SH-SY5Y (cell line): ENCODE data around the gene RAB3D.

ENCODE experiments used
- GATA2 ChIP-seq: IDR thresholded peaks from 2 replicates; pipeline ENCODE4 v1.6.1; 2011; ENCODE audit warnings: mild to moderate bottlenecking, low read depth, low read length
- GATA3 ChIP-seq: IDR thresholded peaks from 2 replicates; pipeline ENCODE4 v1.6.1; 2011; ENCODE audit warnings: low read depth, mild to moderate bottlenecking, low read length, moderate library complexity

DNA sequence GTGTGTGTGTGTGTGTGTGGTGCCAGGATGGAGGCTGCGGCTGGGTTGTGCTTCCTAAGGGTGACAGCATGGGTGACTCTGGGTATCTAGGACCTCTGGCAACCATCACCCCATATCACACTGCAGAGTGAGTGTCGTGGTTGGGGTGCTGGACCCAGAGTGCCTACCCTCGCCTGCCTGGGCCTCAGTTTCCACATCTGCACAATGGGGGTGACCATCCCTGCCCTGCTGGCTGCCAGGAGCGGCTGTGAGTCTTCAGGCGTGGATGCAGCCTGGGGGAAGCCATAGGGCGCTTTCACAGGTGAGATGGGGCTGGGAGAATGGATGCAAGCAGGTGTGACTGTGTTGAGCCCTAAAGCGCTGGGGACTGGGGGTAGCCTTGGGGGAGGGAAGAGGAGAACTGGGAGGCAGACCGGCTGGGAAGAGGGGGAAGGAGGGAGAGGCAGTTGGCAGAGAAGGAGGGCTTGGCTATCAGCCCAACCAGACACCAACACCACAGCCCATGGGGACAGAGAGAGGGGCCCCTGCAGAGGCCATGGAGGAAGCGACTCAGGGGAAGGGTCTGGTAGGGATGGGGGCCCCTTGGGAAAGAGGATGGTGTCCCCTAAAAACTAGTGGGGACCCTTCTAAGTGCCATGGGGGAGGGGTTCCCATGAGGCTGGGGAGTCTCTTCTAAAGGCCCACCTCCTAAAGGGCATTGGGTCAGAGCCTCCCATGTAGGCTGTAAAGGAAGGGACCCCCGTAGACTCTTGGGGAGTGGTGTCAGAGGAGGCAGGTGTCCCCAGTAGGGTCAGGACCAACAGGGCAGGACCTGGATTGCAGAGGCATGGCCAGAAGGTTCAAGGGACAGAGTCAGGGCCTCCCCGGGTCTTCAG lies 17.5 kb upstream of the RAB3D start:
- TF ChIP-seq GATA2 (no peak), GATA3 (no peak)
